ENCODE data around the gene ADAMTS9. TPM values are rescaled to one million over a fixed set of nuclear protein-coding genes. Genes with fewer than 3 reads are reported as not detected.

ADAMTS9 gene
- total and polyA plus RNA-seq, 10 of the 15 experiments (the other 5 are each of a cell fraction or from before 2014, with no cell fraction given): 0.08 TPM; not detected in 9

DNA sequence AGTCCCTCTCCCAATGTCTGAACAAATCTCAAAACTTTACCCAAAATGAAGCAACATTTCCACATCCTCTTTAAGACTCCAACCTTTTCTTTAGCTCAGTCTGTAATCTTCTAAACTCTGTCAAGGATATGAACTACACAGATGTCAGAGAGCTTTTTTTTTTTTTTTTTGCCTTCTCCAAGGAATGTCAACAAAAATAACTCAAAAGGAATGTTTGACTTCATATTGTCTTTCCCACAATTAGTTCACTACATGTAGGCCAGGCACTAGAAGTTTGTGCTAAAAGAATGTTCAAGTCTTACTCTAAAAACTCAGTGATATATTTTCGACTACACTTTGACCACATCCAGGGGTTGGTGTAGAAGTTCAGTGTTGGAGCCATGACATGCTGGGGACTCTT lies 37.1 kb downstream of the ADAMTS9 start (continued):
- TF ChIP-seq STAT1 (conservative IDR thresholded peaks at IDR 0.05) (no peak), BACH1 (IDR thresholded peaks at IDR 0.05; ENCODE audit: borderline replicate concordance) (no peak), NBN (IDR thresholded peaks at IDR 0.05) (no peak), FOXM1 (IDR thresholded peaks at IDR 0.05; ENCODE audit: low read depth, low read length) (no peak), CHD1 (IDR thresholded peaks at IDR 0.05; ENCODE audit: low read depth, low read length) (no peak), NRF1 (conservative IDR thresholded peaks at IDR 0.05; ENCODE audit: low read depth, low read length) (no peak), HDGF (IDR thresholded peaks at IDR 0.05) (no peak)
- TF ChIP-seq, protein P1, sequence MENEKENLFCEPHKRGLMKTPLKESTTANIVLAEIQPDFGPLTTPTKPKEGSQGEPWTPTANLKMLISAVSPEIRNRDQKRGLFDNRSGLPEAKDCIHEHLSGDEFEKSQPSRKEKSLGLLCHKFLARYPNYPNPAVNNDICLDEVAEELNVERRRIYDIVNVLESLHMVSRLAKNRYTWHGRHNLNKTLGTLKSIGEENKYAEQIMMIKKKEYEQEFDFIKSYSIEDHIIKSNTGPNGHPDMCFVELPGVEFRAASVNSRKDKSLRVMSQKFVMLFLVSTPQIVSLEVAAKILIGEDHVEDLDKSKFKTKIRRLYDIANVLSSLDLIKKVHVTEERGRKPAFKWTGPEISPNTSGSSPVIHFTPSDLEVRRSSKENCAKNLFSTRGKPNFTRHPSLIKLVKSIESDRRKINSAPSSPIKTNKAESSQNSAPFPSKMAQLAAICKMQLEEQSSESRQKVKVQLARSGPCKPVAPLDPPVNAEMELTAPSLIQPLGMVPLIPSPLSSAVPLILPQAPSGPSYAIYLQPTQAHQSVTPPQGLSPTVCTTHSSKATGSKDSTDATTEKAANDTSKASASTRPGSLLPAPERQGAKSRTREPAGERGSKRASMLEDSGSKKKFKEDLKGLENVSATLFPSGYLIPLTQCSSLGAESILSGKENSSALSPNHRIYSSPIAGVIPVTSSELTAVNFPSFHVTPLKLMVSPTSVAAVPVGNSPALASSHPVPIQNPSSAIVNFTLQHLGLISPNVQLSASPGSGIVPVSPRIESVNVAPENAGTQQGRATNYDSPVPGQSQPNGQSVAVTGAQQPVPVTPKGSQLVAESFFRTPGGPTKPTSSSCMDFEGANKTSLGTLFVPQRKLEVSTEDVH (IDR thresholded peaks at IDR 0.05; ENCODE audit: low read depth, partially characterized antibody): no peak

DNA sequence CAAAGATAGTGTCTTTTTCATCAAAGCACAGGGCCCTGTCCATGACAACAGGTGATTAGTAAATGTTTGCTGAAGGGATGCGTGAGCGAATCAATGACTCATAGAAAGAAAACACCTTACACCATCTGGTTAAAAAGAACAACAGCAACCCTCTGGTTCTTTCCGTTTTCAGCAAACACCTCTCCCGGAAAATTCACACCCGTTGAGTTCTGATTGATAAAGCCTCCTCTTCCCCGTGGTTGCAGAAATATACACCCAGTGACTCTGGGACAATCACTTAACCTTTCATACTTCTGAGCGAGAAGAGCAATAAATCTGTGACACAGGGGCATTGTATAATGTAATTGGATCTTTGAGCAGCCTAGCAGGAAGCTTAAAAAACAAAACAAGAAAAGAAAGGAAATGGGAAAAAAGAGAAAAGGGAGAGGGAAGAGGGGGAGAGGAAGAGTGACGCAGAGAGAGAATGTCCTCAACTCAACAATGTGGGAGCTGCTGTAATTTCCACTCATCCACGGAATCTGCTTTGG lies 37.6 kb downstream of the ADAMTS9 start:
- BruUV-seq (replicated peaks): no TSS peak
- no peaks in the 10 kb centered on the region for H3K36me3 ChIP-seq (ENCODE audit: control insufficient read depth in 2 of 2, insufficient read depth in 2 of 2, low read length in 1 of 2)
- no peaks in the 10 kb centered on the region for H3K79me2 ChIP-seq (ENCODE audit: control insufficient read depth, insufficient read depth, low read length)
- CTCF ChIA-PET: no interaction called here
- H3K27ac ChIP-seq (ENCODE audit: control insufficient read depth, insufficient read depth): no peak overlapping the region
- no peaks in the 10 kb centered on the region for H3K9me3 ChIP-seq (replicated peaks; ENCODE audit: control insufficient read depth, insufficient read depth, low read length)
- ATAC-seq (no peak), FAIRE-seq (no peak), DNase-seq (ENCODE audit: low read depth, low spot score) (no peak)
- in situ Hi-C loops (cut with MboI) (no loop called here), intact Hi-C loops (cut with micrococcal nuclease; ENCODE audit: unreplicated experiment) (no loop called here)
- no peak overlapping the region for H3K4me2 ChIP-seq (ENCODE audit: control insufficient read depth, insufficient read depth)
- H2AFZ ChIP-seq (ENCODE audit: control insufficient read depth, low read depth, low read length): no peak overlapping the region
- no peaks in the 10 kb centered on the region for H4K20me1 ChIP-seq (ENCODE audit: control insufficient read depth, insufficient read depth)
- POLR2A ChIA-PET: no interaction called here
- 35% methylated on average over 9 of the region's 9 CpGs for WGBS (ENCODE audit: insufficient coverage, insufficient replicate concordance, low lambda C conversion rate, missing lambda C conversion rate)
- H3K4me3 ChIP-seq: no peak overlapping the region
- no peaks in the 10 kb centered on the region for H3K4me1 ChIP-seq (ENCODE audit: control insufficient read depth, insufficient read depth, low read length)
- SMC1A ChIA-PET (ENCODE audit: uncharacterized antibody, unreplicated experiment): interaction anchor here (0.6 kb wide), 1 partner anchor 30 kb away, joined by 7 read pairs; no protein-coding TSS in a partner anchor
- no peaks in the 10 kb centered on the region for H3K27me3 ChIP-seq (replicated peaks in 1 of 2; ENCODE audit: control insufficient read depth in 2 of 2, insufficient read depth in 2 of 2, low read length in 1 of 2)
- no peak overlapping the region for H3K9ac ChIP-seq (ENCODE audit: control insufficient read depth, insufficient read depth, low read length)
- RAD21 ChIA-PET (ENCODE audit: unreplicated experiment): interaction anchor here (1.1 kb wide), 1 partner anchor 58 kb away, joined by 3 read pairs; no protein-coding TSS in a partner anchor
- TF ChIP-seq, protein P2, sequence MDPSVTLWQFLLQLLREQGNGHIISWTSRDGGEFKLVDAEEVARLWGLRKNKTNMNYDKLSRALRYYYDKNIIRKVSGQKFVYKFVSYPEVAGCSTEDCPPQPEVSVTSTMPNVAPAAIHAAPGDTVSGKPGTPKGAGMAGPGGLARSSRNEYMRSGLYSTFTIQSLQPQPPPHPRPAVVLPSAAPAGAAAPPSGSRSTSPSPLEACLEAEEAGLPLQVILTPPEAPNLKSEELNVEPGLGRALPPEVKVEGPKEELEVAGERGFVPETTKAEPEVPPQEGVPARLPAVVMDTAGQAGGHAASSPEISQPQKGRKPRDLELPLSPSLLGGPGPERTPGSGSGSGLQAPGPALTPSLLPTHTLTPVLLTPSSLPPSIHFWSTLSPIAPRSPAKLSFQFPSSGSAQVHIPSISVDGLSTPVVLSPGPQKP (IDR thresholded peaks at IDR 0.05; ENCODE audit: low read depth, low read length): no peak
- TF ChIP-seq, protein P3, sequence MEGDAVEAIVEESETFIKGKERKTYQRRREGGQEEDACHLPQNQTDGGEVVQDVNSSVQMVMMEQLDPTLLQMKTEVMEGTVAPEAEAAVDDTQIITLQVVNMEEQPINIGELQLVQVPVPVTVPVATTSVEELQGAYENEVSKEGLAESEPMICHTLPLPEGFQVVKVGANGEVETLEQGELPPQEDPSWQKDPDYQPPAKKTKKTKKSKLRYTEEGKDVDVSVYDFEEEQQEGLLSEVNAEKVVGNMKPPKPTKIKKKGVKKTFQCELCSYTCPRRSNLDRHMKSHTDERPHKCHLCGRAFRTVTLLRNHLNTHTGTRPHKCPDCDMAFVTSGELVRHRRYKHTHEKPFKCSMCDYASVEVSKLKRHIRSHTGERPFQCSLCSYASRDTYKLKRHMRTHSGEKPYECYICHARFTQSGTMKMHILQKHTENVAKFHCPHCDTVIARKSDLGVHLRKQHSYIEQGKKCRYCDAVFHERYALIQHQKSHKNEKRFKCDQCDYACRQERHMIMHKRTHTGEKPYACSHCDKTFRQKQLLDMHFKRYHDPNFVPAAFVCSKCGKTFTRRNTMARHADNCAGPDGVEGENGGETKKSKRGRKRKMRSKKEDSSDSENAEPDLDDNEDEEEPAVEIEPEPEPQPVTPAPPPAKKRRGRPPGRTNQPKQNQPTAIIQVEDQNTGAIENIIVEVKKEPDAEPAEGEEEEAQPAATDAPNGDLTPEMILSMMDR (IDR thresholded peaks at IDR 0.05 in 2 of 3, conservative IDR thresholded peaks at IDR 0.05 in 1 of 3; ENCODE audit: control insufficient read depth in 2 of 3, extremely low read depth in 1 of 3, insufficient read depth in 1 of 3, low read depth in 3 of 3, low read length in 3 of 3): no peak
- no peak for TF ChIP-seq NFYA (IDR thresholded peaks at IDR 0.05; ENCODE audit: borderline replicate concordance, low read depth, low read length)
- no peak for TF ChIP-seq JUND (IDR thresholded peaks at IDR 0.05; ENCODE audit: low read depth, low read length)
- TF ChIP-seq, protein P4, sequence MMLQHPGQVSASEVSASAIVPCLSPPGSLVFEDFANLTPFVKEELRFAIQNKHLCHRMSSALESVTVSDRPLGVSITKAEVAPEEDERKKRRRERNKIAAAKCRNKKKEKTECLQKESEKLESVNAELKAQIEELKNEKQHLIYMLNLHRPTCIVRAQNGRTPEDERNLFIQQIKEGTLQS (IDR thresholded peaks at IDR 0.05; ENCODE audit: borderline replicate concordance, extremely low read depth, low read depth, low read length): no peak
- no peak for TF ChIP-seq POLR2AphosphoS5 (IDR thresholded peaks at IDR 0.05; ENCODE audit: low read length)
- no peak for TF ChIP-seq SUPT20H (IDR thresholded peaks at IDR 0.05; ENCODE audit: borderline replicate concordance, control insufficient read depth, low read depth, low read length)
- TF ChIP-seq, protein P5, sequence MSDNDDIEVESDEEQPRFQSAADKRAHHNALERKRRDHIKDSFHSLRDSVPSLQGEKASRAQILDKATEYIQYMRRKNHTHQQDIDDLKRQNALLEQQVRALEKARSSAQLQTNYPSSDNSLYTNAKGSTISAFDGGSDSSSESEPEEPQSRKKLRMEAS (IDR thresholded peaks at IDR 0.05; ENCODE audit: low read depth, low read length): no peak
- no peak for TF ChIP-seq NFYB (IDR thresholded peaks at IDR 0.05; ENCODE audit: insufficient read depth, low read depth, low read length)
